Breast epithelium (tissue), 3 donors: ENCODE results near the gene BRICD5.

Experiments used
- CTCF ChIP-seq, 3 donors: fragments of 450-650 bp; IDR thresholded peaks; one replicate each; pipeline ENCODE4 v1.5.1; 2016 to 2017; ENCODE audit warnings: antibody characterized with exemption in 3 of 3, mild to moderate bottlenecking in 3 of 3, moderate library complexity in 3 of 3
- POLR2A ChIP-seq: fragments of 450-650 bp; IDR thresholded peaks from one replicate; pipeline ENCODE4 v1.6.1; 2016; ENCODE audit warnings: antibody characterized with exemption, mild to moderate bottlenecking, moderate library complexity
- POLR2AphosphoS5 ChIP-seq, 3 donors: sonication (generic); formaldehyde crosslinking; IDR thresholded peaks; one replicate each; pipeline ENCODE4 v1.6.1; 2017; ENCODE audit warnings: antibody characterized with exemption in 3 of 3

GRCh38 chr16:2216330-2216729, 5.7 kb upstream of the BRICD5 start:
- TF ChIP-seq CTCF (IDR thresholded peaks at IDR 0.05) (no peak), POLR2A (no peak), POLR2AphosphoS5 (IDR thresholded peaks at IDR 0.05) (no peak)
